H1 (cell line): ENCODE data around the gene CHD2. TPM values are rescaled to one million over a fixed set of nuclear protein-coding genes. Genes with fewer than 3 reads are reported as not detected.

Experiments
- JUN ChIP-seq: IDR thresholded peaks from 2 replicates; pipeline ENCODE4 v1.6.1; 2011; ENCODE audit warnings: low read depth, mild to moderate bottlenecking, improper control_type of control experiment, low read length
- polyA plus RNA-seq, 7 experiments: library from polyadenylated mRNA; depleted of rRNA in 3 of 7; stranded (reverse) in 5 of 7; unstranded in 2 of 7; fragments of >200 nt in 5 of 7; fragments of 200-250 nt in 2 of 7; gene quantifications; 1 replicate in 5 of 7; 2 replicates in 1 of 7; 4 replicates in 1 of 7; pipeline versions ENCODE4 v1.2.1 to v1.2.3, GENCODE V29; 2011 to 2013; ENCODE audit warnings: missing spikeins in 2 of 7, mixed read lengths in 2 of 7
- total RNA-seq: library from RNA; stranded (reverse); fragmentation: NEBNext Ultra II Directional; extraction: Animal tissue kit (Norgen Biotek cat#: 25700); gene quantifications from 2 replicates; pipeline ENCODE4 v1.2.1, GENCODE V29; 2021
- TF ChIP-seq, protein P1 (sequence below): fragments of 300-600 bp; sonication (generic); IDR thresholded peaks from 2 replicates; pipeline ENCODE4 v1.7.1; 2012; ENCODE audit warnings: low read length, moderate library complexity, mild to moderate bottlenecking, inconsistent platforms; ENCODE audit not compliant: insufficient replicate concordance

Gene CHD2
- total and polyA plus RNA-seq, 2 of the 8 experiments (the other 6 are each of a cell fraction or from before 2014, with no cell fraction given) = 28.8 to 70.0 TPM

DNA sequence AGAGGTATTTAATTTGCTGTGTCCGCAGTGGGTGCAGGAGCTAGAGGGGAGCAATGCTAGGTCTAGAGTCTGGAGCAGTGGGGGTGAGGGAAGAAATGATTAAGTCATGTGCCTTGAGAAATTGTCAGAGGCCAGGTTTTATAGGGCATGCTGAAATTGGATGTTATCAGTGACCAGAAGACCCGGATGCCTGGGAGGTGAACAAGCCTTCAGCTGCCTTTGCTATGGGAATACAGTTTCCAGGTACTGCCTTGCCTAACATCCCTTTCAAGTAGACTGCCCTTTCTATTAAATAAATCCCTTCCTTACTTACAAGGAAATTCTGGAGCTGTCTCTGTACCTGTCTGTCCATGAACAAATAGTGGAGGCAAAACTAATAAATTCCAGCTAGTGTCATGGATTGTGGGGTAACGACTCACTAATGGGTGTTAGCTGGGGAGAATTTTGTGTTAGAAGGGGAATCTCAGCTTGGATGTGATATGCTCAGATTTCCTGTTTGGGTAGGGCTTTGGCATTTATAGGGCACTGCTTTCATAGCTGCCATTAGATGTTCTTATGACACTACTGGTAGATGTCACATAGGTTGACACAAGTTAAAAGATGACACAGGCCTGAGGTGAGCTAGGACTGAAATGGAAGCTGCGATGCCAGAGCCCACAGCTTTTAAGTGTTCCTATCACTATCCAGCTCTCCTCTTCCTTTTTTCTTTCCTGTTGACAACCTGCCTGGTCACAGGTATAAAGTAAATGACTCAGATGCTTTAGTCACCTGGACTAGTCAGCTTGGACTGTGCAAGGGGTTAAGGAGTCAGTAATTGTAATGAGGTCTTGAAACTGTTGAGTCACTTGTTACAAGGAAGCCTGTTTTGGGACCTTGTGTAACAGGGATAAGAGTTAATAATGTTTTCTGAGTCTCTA lies 21.3 kb downstream of the CHD2 start (continued):
- TF ChIP-seq, protein P1, sequence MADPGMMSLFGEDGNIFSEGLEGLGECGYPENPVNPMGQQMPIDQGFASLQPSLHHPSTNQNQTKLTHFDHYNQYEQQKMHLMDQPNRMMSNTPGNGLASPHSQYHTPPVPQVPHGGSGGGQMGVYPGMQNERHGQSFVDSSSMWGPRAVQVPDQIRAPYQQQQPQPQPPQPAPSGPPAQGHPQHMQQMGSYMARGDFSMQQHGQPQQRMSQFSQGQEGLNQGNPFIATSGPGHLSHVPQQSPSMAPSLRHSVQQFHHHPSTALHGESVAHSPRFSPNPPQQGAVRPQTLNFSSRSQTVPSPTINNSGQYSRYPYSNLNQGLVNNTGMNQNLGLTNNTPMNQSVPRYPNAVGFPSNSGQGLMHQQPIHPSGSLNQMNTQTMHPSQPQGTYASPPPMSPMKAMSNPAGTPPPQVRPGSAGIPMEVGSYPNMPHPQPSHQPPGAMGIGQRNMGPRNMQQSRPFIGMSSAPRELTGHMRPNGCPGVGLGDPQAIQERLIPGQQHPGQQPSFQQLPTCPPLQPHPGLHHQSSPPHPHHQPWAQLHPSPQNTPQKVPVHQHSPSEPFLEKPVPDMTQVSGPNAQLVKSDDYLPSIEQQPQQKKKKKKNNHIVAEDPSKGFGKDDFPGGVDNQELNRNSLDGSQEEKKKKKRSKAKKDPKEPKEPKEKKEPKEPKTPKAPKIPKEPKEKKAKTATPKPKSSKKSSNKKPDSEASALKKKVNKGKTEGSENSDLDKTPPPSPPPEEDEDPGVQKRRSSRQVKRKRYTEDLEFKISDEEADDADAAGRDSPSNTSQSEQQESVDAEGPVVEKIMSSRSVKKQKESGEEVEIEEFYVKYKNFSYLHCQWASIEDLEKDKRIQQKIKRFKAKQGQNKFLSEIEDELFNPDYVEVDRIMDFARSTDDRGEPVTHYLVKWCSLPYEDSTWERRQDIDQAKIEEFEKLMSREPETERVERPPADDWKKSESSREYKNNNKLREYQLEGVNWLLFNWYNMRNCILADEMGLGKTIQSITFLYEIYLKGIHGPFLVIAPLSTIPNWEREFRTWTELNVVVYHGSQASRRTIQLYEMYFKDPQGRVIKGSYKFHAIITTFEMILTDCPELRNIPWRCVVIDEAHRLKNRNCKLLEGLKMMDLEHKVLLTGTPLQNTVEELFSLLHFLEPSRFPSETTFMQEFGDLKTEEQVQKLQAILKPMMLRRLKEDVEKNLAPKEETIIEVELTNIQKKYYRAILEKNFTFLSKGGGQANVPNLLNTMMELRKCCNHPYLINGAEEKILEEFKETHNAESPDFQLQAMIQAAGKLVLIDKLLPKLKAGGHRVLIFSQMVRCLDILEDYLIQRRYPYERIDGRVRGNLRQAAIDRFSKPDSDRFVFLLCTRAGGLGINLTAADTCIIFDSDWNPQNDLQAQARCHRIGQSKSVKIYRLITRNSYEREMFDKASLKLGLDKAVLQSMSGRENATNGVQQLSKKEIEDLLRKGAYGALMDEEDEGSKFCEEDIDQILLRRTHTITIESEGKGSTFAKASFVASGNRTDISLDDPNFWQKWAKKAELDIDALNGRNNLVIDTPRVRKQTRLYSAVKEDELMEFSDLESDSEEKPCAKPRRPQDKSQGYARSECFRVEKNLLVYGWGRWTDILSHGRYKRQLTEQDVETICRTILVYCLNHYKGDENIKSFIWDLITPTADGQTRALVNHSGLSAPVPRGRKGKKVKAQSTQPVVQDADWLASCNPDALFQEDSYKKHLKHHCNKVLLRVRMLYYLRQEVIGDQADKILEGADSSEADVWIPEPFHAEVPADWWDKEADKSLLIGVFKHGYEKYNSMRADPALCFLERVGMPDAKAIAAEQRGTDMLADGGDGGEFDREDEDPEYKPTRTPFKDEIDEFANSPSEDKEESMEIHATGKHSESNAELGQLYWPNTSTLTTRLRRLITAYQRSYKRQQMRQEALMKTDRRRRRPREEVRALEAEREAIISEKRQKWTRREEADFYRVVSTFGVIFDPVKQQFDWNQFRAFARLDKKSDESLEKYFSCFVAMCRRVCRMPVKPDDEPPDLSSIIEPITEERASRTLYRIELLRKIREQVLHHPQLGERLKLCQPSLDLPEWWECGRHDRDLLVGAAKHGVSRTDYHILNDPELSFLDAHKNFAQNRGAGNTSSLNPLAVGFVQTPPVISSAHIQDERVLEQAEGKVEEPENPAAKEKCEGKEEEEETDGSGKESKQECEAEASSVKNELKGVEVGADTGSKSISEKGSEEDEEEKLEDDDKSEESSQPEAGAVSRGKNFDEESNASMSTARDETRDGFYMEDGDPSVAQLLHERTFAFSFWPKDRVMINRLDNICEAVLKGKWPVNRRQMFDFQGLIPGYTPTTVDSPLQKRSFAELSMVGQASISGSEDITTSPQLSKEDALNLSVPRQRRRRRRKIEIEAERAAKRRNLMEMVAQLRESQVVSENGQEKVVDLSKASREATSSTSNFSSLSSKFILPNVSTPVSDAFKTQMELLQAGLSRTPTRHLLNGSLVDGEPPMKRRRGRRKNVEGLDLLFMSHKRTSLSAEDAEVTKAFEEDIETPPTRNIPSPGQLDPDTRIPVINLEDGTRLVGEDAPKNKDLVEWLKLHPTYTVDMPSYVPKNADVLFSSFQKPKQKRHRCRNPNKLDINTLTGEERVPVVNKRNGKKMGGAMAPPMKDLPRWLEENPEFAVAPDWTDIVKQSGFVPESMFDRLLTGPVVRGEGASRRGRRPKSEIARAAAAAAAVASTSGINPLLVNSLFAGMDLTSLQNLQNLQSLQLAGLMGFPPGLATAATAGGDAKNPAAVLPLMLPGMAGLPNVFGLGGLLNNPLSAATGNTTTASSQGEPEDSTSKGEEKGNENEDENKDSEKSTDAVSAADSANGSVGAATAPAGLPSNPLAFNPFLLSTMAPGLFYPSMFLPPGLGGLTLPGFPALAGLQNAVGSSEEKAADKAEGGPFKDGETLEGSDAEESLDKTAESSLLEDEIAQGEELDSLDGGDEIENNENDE = no peak
- no peak for TF ChIP-seq JUN
